NCI-H526 treated with DMSO at 0.1 percent for 48 hours (cell line): Measurements from ENCODE around the gene C4A.
"Not testable (repeated sequence)": the region's sequence is repeated elsewhere in the genome, so short reads cannot be mapped to it uniquely, and the experiment has no call there.

Source experiments
- DNase-seq: peaks from one replicate; lab custom pipeline; 2025; lab: John Stamatoyannopoulos, UW

The C4A gene

GRCh38 chr6:32035283-32036013 is 53.6 kb downstream of the C4A start:
- DNase-seq: not testable (repeated sequence)

GRCh38 chr6:32037136-32037535 is 55.3 kb downstream of the C4A start:
- not testable (repeated sequence) for DNase-seq

- not testable (repeated sequence) for DNase-seq
Observed at GRCh38 chr6:32037598-32038524, 56.0 kb downstream of the C4A start, which contains the start of gene CYP21A2. CYP21A2 (plus strand) TSS chr6:32038415; CDS start chr6:32038423, 8 bp downstream.

- not testable (repeated sequence) for DNase-seq
Observed at GRCh38 chr6:32038878-32039277, 57.0 kb downstream of the C4A start.

- not testable (repeated sequence) for DNase-seq
Observed at GRCh38 chr6:32039321-32040274, 57.7 kb downstream of the C4A start.

- DNase-seq: not testable (repeated sequence)
Observed at GRCh38 chr6:32040299-32041049, 58.6 kb downstream of the C4A start.

- not testable (repeated sequence) for DNase-seq
Observed at GRCh38 chr6:32041050-32041321, 59.1 kb downstream of the C4A start.

- DNase-seq: not testable (repeated sequence)
Observed at GRCh38 chr6:32041385-32041784, 59.5 kb downstream of the C4A start.

- not testable (repeated sequence) for DNase-seq
Observed at GRCh38 chr6:32042276-32042675, 60.4 kb downstream of the C4A start.

- DNase-seq: not testable (repeated sequence)
Observed at GRCh38 chr6:32043589-32044380, 61.9 kb downstream of the C4A start.

GRCh38 chr6:32044916-32045315 is 63.1 kb downstream of the C4A start:
- not testable (repeated sequence) for DNase-seq

- no peak for DNase-seq
Observed at GRCh38 chr6:32045811-32046449, 64.1 kb downstream of the C4A start.

GRCh38 chr6:32046450-32047083 is 64.7 kb downstream of the C4A start:
- DNase-seq: no peak

- no peak for DNase-seq
Observed at GRCh38 chr6:32047084-32047478, 65.2 kb downstream of the C4A start.

- DNase-seq: no peak
Observed at GRCh38 chr6:32047539-32047854, 65.6 kb downstream of the C4A start.

GRCh38 chr6:32047855-32048766 is 66.3 kb downstream of the C4A start:
- peak; percentile 10 for DNase-seq

- not testable (repeated sequence) for DNase-seq
Observed at GRCh38 chr6:32049149-32049548, 67.3 kb downstream of the C4A start.

- DNase-seq: not testable (repeated sequence)
Observed at GRCh38 chr6:32049736-32050135, 67.9 kb downstream of the C4A start.
